Endothelial cell (in vitro differentiated cells): Measurements from ENCODE around the gene CNPY3. TPM values are rescaled to one million over a fixed set of nuclear protein-coding genes. Genes with fewer than 3 reads are reported as not detected.
"Not testable (repeated sequence)": the region's sequence is repeated elsewhere in the genome, so short reads cannot be mapped to it uniquely, and the experiment has no call there.

Experiments used
- DNase-seq: peaks from one replicate; pipeline ENCODE4 v3.0.0; 2021; ENCODE audit warnings: low spot score
- H3K27ac Mint-ChIP-seq: one replicate; pipeline ENCODE4 v1.8.0; 2021; ENCODE audit warnings: mixed read lengths, inconsistent platforms; ENCODE audit not compliant: unreplicated experiment
- H3K27me3 Mint-ChIP-seq: one replicate; pipeline ENCODE4 v1.8.0; 2021; ENCODE audit warnings: mild to moderate bottlenecking, moderate library complexity, mixed read lengths, inconsistent platforms; ENCODE audit not compliant: unreplicated experiment
- H3K36me3 Mint-ChIP-seq: one replicate; pipeline ENCODE4 v1.8.0; 2021; ENCODE audit warnings: mild to moderate bottlenecking, low read depth, mixed read lengths, inconsistent platforms; ENCODE audit not compliant: unreplicated experiment
- H3K4me1 Mint-ChIP-seq: one replicate; pipeline ENCODE4 v1.8.0; 2021; ENCODE audit warnings: mild to moderate bottlenecking, mixed read lengths, inconsistent platforms; ENCODE audit not compliant: unreplicated experiment
- H3K4me3 Mint-ChIP-seq: one replicate; pipeline ENCODE4 v1.8.0; 2021; ENCODE audit warnings: mild to moderate bottlenecking, mixed read lengths, inconsistent platforms; ENCODE audit not compliant: unreplicated experiment
- H3K9me3 Mint-ChIP-seq: one replicate; pipeline ENCODE4 v1.8.0; 2021; ENCODE audit warnings: mixed read lengths, inconsistent platforms; ENCODE audit not compliant: unreplicated experiment
- total RNA-seq: library from RNA; stranded (reverse); fragmentation: NEBNext Ultra II Directional; extraction: Animal tissue kit (Norgen Biotek cat#: 25700); gene quantifications from one replicate; pipeline ENCODE4 v1.2.1, GENCODE V29; 2021; ENCODE audit not compliant: unreplicated experiment
- TF ChIP-seq, protein P1 (sequence below): fragments of 200-600 bp; sonication (generic); IDR thresholded peaks from one replicate; pipeline ENCODE4 v1.5.0; 2021; ENCODE audit warnings: antibody characterized with exemption; ENCODE audit not compliant: unreplicated experiment

CNPY3 gene
- total RNA-seq, 1 donor from 2014 or later = 106 TPM

DNA sequence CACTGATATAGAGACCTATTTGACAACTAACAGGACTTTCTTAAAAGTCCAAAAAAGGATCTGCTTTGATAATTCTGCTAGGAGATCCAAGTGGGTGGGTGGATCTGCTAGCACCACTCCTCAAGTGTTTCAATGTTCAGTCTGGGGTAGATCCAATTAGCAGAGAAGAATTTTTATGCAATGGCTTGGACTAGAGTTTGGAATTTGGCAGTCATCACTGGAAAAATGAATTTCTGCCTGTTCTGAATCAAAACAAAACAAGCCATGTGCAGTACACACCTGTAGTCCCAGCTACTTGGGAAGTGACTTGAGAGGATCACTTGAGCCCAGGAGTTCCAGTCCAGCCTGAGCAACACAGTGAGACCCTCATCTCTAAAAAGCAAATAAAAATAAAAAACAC, 18.7 kb downstream of the CNPY3 start:
- Mint-ChIP-seq H3K36me3 (peaks cover 8% of the 10 kb centered on the region), H3K27me3 (peaks cover 4% of the 10 kb centered on the region), H3K4me1 (no peaks in the 10 kb centered on the region), H3K9me3 (no peaks in the 10 kb centered on the region), H3K4me3 (no peak overlapping the region), H3K27ac (no peak overlapping the region)
- DNase-seq = no peak
- TF ChIP-seq, protein P1, sequence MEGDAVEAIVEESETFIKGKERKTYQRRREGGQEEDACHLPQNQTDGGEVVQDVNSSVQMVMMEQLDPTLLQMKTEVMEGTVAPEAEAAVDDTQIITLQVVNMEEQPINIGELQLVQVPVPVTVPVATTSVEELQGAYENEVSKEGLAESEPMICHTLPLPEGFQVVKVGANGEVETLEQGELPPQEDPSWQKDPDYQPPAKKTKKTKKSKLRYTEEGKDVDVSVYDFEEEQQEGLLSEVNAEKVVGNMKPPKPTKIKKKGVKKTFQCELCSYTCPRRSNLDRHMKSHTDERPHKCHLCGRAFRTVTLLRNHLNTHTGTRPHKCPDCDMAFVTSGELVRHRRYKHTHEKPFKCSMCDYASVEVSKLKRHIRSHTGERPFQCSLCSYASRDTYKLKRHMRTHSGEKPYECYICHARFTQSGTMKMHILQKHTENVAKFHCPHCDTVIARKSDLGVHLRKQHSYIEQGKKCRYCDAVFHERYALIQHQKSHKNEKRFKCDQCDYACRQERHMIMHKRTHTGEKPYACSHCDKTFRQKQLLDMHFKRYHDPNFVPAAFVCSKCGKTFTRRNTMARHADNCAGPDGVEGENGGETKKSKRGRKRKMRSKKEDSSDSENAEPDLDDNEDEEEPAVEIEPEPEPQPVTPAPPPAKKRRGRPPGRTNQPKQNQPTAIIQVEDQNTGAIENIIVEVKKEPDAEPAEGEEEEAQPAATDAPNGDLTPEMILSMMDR = no peak

GRCh38 chr6:42952389-42952788, 23.1 kb downstream of the CNPY3 start:
- Mint-ChIP-seq H3K27me3 (peaks cover 3% of the 10 kb centered on the region), H3K27ac (no peak overlapping the region), H3K36me3 (peaks cover 4% of the 10 kb centered on the region), H3K4me3 (no peak overlapping the region), H3K9me3 (no peaks in the 10 kb centered on the region), H3K4me1 (no peaks in the 10 kb centered on the region)
- TF ChIP-seq, protein P1 = no peak
- DNase-seq = no peak

DNA sequence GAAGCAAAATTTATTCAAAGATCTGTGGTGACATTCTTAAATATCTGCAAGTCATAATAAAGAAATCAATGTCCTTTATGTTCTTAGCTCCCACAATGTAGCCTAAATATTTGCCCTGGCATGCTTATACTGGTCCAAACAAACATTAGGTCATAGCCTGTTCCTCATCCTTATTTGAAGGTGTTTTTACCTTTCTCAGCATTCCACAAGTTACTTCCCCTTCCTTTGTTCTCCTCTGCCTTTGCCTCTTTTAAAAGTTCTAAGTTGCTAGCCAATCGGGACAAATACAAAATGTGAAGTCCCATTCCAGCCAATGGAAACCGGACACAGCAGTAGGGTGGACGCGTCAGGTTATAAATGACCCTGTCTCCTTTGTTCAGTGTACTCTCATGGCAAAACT, 25.1 kb downstream of the CNPY3 start:
- not testable (repeated sequence) for H3K27ac Mint-ChIP-seq, DNase-seq, H3K9me3 Mint-ChIP-seq, H3K4me1 Mint-ChIP-seq, H3K4me3 Mint-ChIP-seq, H3K36me3 Mint-ChIP-seq, H3K27me3 Mint-ChIP-seq

GRCh38 chr6:42958125-42958524, 28.8 kb downstream of the CNPY3 start:
- TF ChIP-seq, protein P1 = no peak
- Mint-ChIP-seq H3K27ac (no peak overlapping the region), H3K27me3 (peaks cover 6% of the 10 kb centered on the region), H3K4me3 (no peak overlapping the region), H3K4me1 (peaks cover 5% of the 10 kb centered on the region), H3K9me3 (no peaks in the 10 kb centered on the region), H3K36me3 (peaks cover 12% of the 10 kb centered on the region)
- DNase-seq = no peak

- Mint-ChIP-seq H3K27ac (no peak overlapping the region), H3K36me3 (peaks cover 16% of the 10 kb centered on the region), H3K9me3 (no peaks in the 10 kb centered on the region), H3K4me3 (peak overlapping the region; percentile 38), H3K4me1 (peaks cover 5% of the 10 kb centered on the region), H3K27me3 (peaks cover 6% of the 10 kb centered on the region)
- no peak for DNase-seq
- TF ChIP-seq, protein P1 = no peak
Observed at GRCh38 chr6:42959917-42960242, 30.6 kb downstream of the CNPY3 start.
